ENCODE results near the gene PRKG1. TPM values are rescaled to one million over a fixed set of nuclear protein-coding genes. Genes with fewer than 3 reads are reported as not detected.

Gene PRKG1
- total and polyA plus RNA-seq, 2 donors (not counting 1 experiment from before 2014, with no cell fraction given), result not detected

DNA sequence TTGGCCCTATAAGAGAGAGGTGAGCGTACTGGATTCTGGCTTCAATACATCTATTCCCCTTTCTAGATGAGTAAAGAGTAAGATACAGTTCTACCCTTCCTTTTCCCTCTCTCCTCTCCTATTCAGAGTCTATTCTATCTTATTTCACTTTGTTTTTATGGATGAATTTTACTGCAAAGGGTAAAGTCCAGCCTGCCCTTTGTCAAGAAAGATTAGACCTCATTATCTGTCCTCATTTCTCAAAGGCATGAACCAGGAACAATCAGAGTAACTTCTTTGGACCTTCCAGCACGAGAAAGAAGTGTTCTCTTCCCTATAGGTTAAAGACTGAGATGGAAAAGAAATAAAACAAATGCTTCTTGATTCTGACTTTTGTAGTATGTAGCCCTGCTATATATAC, 239.0 kb downstream of the PRKG1 start:
- intact Hi-C loops (cut with micrococcal nuclease), result no loop called here
- ATAC-seq (ENCODE audit: low read depth), result no peak

DNA sequence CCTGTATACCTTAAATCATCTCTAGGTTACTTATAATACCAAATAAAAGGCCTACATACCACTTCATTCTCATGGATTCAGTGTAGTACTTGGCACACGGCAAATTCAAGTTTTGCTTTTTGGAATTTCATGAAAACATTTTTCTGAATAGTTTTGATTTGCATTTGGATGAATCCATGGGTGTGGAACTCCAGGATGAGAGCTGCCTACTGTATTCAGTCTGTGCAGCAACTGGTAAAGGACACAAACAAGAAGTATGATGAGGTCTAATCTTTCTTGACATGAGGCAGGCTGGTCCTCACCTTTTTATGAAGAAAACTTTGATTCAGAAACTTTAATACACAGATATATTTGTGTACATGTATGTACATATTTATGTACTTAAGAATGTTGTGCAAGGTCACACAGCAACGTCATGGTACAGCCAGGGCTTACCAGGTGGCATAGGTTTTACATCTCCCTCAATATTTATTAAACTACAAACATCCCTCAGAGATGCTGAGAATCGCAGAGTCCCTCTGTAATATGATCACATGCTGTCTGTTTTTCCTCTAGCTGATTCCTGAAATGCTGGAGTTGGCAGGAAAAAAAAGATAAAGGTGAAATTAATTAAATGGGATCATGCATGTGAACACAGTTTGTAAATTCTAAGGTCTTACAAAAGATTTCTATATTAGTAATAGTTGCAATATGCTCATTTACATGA, 239.6 kb downstream of the PRKG1 start:
- H3K27ac Mint-ChIP-seq, result no peak overlapping the region
- H3K9me3 Mint-ChIP-seq (ENCODE audit: insufficient read depth), result no peaks in the 10 kb centered on the region
- Histone ChIP-seq H3K4me3 (ENCODE audit: control extremely low read depth in 1 of 5, extremely low read depth in 1 of 5, insufficient read depth in 1 of 5, low read depth in 2 of 5, low read length in 4 of 5) (no peak overlapping the region), H3K9ac (ENCODE audit: low read length) (no peak overlapping the region), H3K27ac (ENCODE audit: low read length in 2 of 2) (no peak overlapping the region), H3K27me3 (replicated peaks in 1 of 4; ENCODE audit: control extremely low read depth in 1 of 4, control insufficient read depth in 3 of 4, insufficient read depth in 4 of 4, low read length in 3 of 4) (no peaks in the 10 kb centered on the region), H2AFZ (ENCODE audit: insufficient read depth, low read depth, low read length, poor library complexity, severe bottlenecking) (no peak overlapping the region), H4K20me1 (ENCODE audit: control insufficient read depth, insufficient read depth, low read length, poor library complexity, severe bottlenecking) (no peaks in the 10 kb centered on the region), H3K79me2 (ENCODE audit: control insufficient read depth, insufficient read depth, low read length) (no peaks in the 10 kb centered on the region), H3K36me3 (replicated peaks in 1 of 2; ENCODE audit: control extremely low read depth in 1 of 2, control insufficient read depth in 1 of 2, extremely low read depth in 1 of 2, insufficient read depth in 2 of 2, low read length in 1 of 2) (no peaks in the 10 kb centered on the region), H3K4me2 (replicated peaks; ENCODE audit: low read depth, low read length, poor library complexity, severe bottlenecking) (no peak overlapping the region), H3K9me3 (ENCODE audit: control extremely low read depth in 1 of 3, control insufficient read depth in 2 of 3, insufficient read depth in 1 of 3, low read length in 2 of 3) (no peaks in the 10 kb centered on the region), H3K4me1 (ENCODE audit: control insufficient read depth in 2 of 2, insufficient read depth in 2 of 2, low read length in 2 of 2) (no peaks in the 10 kb centered on the region)
- no peaks in the 10 kb centered on the region for H3K27me3 Mint-ChIP-seq
- no peak for ATAC-seq (ENCODE audit: low read depth)
- no peak for DNase-seq
- no CpG with 5 or more reads among the region's 3 CpGs for WGBS (ENCODE audit: insufficient coverage)
- TF ChIP-seq, protein P1, sequence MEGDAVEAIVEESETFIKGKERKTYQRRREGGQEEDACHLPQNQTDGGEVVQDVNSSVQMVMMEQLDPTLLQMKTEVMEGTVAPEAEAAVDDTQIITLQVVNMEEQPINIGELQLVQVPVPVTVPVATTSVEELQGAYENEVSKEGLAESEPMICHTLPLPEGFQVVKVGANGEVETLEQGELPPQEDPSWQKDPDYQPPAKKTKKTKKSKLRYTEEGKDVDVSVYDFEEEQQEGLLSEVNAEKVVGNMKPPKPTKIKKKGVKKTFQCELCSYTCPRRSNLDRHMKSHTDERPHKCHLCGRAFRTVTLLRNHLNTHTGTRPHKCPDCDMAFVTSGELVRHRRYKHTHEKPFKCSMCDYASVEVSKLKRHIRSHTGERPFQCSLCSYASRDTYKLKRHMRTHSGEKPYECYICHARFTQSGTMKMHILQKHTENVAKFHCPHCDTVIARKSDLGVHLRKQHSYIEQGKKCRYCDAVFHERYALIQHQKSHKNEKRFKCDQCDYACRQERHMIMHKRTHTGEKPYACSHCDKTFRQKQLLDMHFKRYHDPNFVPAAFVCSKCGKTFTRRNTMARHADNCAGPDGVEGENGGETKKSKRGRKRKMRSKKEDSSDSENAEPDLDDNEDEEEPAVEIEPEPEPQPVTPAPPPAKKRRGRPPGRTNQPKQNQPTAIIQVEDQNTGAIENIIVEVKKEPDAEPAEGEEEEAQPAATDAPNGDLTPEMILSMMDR (IDR thresholded peaks at IDR 0.05), result no peak
- no peak for TF ChIP-seq EZH2 (IDR thresholded peaks at IDR 0.05; ENCODE audit: borderline replicate concordance, insufficient read depth, low read depth, low read length, poor library complexity, severe bottlenecking)
- no peaks in the 10 kb centered on the region for H3K4me1 Mint-ChIP-seq
- ChIA-PET POLR2A (no interaction called here), CTCF (no interaction called here)
- intact Hi-C loops (cut with micrococcal nuclease), result no loop called here
- no peak overlapping the region for H3K4me3 Mint-ChIP-seq

More for the DNA sequence above, 239.0 kb downstream of the PRKG1 start:
- no peak overlapping the region for H3K4me2 ChIP-seq (replicated peaks; ENCODE audit: low read depth, low read length, poor library complexity, severe bottlenecking)
- H3K4me3 ChIP-seq (ENCODE audit: control extremely low read depth in 1 of 5, extremely low read depth in 1 of 5, insufficient read depth in 1 of 5, low read depth in 2 of 5, low read length in 4 of 5), result no peak overlapping the region
- no peak for DNase-seq
- Mint-ChIP-seq H3K4me3 (no peak overlapping the region), H3K27ac (no peak overlapping the region), H3K9me3 (ENCODE audit: insufficient read depth) (no peaks in the 10 kb centered on the region), H3K27me3 (no peaks in the 10 kb centered on the region), H3K4me1 (no peaks in the 10 kb centered on the region)
- ChIA-PET CTCF (no interaction called here), POLR2A (no interaction called here)
- no CpG with 5 or more reads among the region's 2 CpGs for WGBS (ENCODE audit: insufficient coverage)
- no peaks in the 10 kb centered on the region for H3K9me3 ChIP-seq (ENCODE audit: control extremely low read depth in 1 of 3, control insufficient read depth in 2 of 3, insufficient read depth in 1 of 3, low read length in 2 of 3)
- H3K79me2 ChIP-seq (ENCODE audit: control insufficient read depth, insufficient read depth, low read length), result no peaks in the 10 kb centered on the region
- no peak overlapping the region for H3K9ac ChIP-seq (ENCODE audit: low read length)
- no peak overlapping the region for H2AFZ ChIP-seq (ENCODE audit: insufficient read depth, low read depth, low read length, poor library complexity, severe bottlenecking)
- H4K20me1 ChIP-seq (ENCODE audit: control insufficient read depth, insufficient read depth, low read length, poor library complexity, severe bottlenecking), result no peaks in the 10 kb centered on the region
- H3K27me3 ChIP-seq (replicated peaks in 1 of 4; ENCODE audit: control extremely low read depth in 1 of 4, control insufficient read depth in 3 of 4, insufficient read depth in 4 of 4, low read length in 3 of 4), result no peaks in the 10 kb centered on the region
- no peaks in the 10 kb centered on the region for H3K36me3 ChIP-seq (replicated peaks in 1 of 2; ENCODE audit: control extremely low read depth in 1 of 2, control insufficient read depth in 1 of 2, extremely low read depth in 1 of 2, insufficient read depth in 2 of 2, low read length in 1 of 2)
- TF ChIP-seq EZH2 (IDR thresholded peaks at IDR 0.05; ENCODE audit: borderline replicate concordance, insufficient read depth, low read depth, low read length, poor library complexity, severe bottlenecking), result no peak
- TF ChIP-seq, protein P1 (IDR thresholded peaks at IDR 0.05), result no peak
- H3K27ac ChIP-seq (ENCODE audit: low read length in 2 of 2), result no peak overlapping the region
- no peaks in the 10 kb centered on the region for H3K4me1 ChIP-seq (ENCODE audit: control insufficient read depth in 2 of 2, insufficient read depth in 2 of 2, low read length in 2 of 2)

Data from B cell (primary cell).